Stimulated activated CD8-positive, alpha-beta memory T cell treated with anti-CD3 and anti-CD28 coated beads, Interleukin-4, amount 100 ng/mL, for 48 hours (primary cell): ENCODE measurements around the gene BTG4.

ENCODE experiments used
- DNase-seq: peaks from one replicate; pipeline ENCODE4 v3.0.0-alpha.2; 2020

The BTG4 gene

DNA sequence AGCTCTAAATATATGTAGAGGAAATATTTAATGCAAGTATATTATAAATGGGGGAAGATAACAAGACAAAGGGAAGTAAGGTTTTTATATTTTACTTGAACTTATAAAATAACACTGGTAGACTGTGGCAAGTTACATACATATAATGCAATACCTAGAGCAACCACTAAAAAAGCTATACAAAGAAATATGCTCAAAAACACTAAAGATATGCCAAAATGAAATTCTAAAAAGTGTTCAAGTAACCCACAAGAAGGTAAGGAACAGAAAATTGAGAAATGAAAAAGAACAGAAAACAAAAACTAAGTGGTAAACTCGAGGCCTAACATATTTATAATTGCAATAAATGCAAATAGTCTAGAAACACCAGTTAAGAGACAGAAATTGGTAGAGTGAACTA, 32.5 kb downstream of the BTG4 start:
- no peak for DNase-seq

DNA sequence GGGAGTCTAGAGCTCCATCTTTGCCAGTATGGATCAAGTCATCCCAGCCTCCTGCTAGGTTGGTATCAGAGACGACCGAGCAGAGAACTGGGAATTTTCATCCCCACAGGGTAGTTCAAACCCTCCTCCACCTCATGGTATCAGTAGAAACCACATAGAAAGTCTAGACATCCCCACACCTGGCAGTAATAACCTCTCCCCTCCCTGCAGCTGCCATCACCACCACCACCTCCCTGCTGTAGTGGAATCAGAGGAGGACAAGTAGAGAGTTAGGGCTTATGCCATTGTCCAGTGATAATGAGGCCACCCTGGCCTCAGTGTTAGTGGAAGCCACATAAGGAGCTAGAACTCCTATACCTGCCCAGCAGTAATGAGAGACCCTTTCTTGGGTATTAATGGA, 34.3 kb downstream of the BTG4 start:
- no peak for DNase-seq

DNA sequence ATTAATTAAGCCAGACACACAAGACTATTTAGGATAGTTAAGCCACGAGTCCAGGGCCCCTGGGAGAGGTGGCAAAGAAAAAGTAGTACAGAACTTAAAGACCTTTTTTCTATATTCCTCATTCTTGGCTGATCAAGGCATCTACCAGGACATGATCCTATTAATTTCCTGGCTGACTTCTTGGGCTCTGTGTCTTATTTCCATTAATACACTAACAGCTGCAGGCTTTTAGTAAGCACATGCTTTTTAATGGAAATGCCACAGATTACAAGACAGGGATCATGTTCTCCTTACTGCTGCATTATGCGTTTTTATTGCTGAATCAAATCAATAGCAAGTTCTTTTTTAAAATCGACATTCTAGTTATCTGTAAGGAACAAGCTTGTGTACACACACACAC, 35.2 kb downstream of the BTG4 start:
- no peak for DNase-seq

DNA sequence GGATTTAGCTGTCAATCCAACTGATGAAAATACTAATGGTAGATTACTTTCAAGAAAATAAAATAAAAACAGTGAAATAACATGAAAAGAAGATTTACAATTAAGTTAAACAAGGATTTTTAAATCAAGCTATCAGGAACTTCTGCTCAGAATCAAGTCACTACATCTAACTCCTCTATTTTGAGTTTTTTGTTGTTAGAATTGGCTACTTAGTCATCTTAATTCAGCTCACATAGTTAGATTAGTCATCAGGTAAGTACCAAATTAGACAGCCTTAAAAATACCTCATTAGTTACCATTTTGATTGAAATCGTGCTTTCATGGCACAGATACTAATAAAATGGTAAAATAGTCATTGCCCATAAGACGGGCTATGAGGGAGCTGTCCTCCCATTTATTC, 35.8 kb downstream of the BTG4 start:
- no peak for DNase-seq

DNA sequence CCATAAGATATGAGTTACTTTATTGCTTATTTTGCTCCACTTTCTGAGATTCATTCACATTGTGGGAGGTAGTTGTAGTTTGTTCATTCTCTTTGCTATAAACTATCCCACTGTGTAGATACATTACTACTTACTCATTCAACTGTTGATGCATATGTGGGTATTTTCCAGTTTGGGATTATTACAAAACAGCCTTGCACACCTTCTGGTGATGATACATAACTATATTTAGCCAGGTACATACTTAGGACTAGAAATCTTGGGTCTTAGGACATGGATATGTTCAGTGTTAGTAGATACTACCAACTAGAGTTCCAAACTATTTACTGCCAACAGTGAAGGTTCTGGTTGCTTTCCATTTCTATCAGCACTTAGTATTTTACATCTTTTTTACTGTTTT, 37.8 kb downstream of the BTG4 start:
- DNase-seq = no peak

DNA sequence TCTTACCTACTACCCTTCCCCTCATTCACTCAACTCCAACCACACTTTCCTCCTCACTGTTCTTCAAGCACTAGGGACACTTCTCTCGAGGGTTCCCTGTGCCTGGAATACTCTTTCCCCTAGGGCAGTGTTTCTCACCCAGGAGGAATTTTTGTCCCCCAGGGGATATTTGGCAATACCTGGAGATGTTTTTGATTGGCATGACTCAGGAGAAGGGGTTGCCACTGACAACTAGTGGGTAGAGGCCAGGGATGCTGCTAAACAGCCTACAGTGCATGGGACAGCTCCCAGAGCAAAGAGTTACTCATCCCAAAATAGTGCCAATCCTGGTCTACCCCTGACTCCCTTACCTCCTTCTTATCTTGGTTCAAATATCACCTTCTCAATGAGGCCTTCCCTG, 40.0 kb downstream of the BTG4 start:
- no peak for DNase-seq

DNA sequence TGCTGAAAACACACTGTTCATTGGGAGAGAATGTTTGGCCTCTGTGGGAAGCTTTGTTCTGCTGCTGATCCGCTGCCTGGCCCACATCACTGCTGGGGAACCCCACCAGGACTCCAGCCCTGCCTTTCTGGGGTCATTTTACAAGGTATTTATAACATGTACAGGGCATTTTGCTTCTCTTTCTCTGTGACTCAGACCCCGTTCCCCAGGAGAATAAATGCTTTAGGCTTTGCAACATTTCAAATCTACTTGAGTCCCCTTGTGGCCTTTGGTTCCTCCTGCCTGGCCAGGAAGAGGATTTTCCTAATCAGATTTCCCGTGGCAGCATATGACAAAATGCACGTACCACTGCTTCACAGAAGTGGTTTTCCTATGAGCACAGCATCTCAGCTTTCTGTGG, 43.0 kb downstream of the BTG4 start:
- DNase-seq = no peak

DNA sequence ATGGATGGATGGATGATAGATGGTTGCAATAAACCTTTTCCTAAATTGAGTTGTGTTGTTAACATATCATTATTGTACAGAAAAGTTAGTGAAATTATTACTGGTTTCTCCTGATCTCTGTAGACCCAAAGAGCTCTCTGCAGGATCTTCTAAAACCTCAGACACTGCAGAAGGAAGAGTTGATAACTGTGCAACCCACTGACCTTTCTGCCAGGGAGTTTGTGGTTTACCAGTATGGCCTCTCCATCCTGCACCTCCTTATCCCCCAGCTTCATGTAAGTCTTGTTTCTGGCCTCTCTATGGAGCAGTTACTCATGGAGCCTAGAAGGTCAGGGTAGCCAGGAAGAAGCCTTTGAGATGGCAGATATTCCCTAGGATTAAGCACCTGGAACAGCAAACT, 45.6 kb downstream of the BTG4 start:
- DNase-seq = no peak

DNA sequence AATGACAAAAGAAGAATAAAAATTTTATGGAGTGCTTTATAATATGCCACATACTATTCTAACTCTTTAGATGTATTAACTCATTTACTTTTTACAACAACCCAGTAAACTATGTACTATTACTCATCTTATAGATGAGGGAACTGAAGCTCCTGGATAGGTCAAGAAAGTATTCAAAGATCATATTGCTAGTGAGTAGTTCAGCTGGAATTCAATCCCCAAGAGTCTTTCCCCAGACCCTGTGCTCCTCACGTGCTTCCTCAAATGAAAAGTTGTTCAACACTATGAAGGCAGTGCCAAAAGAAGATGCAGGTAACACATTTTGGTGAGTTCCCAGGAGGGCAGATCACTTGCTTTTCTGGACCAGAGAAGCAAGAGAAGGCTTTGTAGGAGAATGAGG, 46.8 kb downstream of the BTG4 start:
- DNase-seq = no peak

DNA sequence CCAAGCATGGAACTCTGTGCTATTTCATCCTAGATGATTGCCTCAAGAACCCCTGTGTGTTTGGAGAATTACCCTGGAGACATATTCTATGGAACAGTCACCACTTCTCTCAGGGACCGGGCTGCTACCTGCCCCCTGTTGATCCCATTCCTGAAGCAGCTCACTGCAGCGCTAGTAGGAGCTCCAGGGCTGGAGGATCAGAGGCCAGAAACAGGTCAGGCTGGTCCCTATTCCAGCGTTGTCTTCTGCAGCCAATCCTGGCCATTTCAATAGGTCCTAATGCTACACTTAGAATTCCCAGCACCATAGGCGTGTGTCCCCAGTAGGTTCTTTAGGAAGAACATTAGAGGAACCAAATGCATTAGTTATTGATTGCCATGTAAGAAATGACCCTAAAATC, 48.9 kb downstream of the BTG4 start:
- DNase-seq = no peak

DNA sequence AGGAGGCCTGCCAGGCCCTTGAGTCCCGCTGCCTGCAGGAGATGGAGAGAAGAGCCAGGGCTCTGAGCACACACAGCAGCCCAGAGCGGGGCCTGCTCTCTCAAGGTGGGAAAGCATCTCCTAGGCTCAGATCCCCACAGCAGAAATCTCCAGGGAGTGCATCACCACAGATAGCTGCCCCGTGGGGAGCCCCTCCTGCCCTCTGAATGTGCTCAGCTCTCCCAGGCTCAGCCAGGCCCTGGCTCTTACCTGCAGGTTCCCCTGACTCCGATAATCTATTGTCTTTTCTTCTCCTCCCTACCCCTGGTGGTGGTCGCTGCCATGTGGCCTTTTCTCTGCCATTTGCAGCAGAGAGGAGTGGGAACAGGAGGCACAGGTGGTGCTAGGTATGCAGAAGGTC, 49.9 kb downstream of the BTG4 start:
- DNase-seq = no peak

DNA sequence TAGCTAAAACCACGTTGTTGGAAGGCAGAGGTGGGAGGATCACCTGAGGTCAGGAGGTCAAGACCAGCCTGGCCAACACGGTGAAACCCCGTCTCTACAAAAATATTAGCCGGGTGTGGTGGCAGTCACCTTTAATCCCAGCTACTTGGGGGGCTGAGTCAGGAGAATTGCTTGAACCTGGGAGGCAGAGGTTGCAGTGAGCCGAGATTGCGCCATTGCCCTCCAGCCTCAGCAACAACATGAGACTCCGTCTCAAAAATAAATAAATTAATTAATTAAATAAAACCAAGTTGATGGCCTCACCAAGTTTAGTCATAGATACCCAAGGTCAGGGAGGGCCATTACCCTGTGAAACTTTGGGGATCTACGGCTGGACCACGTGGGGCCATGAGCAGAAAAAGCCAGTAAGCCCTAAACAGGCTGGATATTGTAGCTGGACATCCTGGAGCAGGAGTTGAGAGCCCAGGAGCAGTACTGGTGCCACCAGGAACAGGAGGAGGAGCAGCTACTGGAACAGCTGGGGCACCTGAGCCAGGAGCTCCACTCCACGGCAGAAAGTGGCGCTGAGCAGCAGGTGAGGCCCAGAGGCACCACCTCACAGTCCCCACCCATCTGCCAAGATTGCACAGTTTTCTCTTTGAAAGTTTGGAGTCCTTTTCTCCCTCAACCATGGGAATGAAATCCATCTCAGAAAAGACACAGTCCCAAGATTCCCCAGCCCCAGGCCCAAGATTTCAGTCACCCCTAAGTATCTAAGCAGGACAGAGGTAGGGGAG, 50.5 kb downstream of the BTG4 start:
- DNase-seq = no peak

DNA sequence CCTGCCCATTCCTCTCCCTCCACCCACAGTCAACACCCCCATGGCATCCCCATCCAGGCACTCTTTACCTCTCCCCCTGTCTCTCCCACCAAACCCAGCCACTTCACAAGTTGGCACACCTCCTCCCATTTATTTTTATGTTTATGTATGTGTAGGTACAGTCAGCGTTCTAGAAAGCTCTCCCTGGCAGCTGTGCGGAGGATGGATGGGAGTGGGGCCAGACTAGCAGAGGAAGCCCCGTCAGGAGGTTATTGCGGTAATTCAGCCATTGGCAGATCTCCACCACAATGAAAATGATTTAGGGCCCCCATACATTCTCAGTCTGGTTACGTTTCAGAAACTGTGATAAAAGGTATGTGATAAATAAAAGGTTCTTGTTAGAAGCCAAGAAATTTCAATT, 51.3 kb downstream of the BTG4 start:
- DNase-seq = no peak

DNA sequence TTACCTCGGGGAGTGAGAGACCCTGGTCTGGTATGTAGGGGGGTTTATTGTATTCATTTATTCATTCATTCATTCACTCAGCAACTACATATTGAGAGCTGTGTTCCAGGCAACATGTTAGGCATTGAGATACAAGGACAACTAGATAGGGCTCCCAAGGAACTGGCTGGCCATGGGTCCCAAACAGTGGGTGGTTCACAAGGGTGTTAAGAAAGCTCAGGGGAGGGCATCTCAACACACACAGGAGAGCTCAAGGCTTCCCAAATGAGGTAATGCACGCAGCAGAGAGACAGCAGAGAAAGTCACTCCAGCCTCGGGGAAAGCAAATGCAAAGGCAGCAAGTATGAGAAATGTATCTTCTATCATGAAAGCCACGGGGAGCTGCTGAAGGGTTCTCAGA, 51.8 kb downstream of the BTG4 start:
- no peak for DNase-seq

DNA sequence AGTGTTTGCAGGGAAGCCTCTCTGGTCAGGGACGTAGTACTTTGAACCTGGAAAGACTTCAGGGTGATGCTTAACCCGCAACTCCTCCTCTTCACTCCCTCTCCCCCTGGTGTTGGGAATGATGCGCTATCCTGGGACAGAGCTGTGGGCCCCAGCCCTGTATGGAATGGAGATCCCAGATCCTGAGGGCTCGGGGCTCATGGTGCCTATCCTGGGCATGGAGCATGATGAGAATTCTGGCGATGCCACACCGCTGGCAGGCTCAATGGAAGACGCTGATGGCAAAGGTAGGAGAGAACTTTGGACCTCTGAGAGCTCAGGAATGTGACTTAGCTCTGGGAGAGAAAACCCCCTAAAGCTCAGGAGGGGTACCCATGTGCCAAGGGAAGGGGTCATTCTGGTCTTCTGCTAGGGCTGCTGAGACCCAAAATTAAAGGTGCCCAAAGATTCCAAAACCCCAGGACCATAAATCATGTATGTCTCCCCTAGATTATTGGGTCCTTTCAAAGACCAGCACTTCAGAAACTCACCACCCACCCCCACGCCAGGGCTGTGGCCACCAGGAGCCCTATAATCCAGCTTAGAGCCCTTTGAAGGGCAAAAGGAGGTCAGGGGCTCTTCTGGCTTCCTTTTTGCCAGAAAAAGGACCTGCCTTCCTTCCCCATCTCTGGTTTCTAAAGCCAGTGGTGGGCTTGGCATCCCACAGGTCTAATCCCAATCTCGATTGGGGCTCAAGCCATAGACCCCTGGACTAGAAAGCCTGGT, 52.5 kb downstream of the BTG4 start:
- no peak for DNase-seq

DNA sequence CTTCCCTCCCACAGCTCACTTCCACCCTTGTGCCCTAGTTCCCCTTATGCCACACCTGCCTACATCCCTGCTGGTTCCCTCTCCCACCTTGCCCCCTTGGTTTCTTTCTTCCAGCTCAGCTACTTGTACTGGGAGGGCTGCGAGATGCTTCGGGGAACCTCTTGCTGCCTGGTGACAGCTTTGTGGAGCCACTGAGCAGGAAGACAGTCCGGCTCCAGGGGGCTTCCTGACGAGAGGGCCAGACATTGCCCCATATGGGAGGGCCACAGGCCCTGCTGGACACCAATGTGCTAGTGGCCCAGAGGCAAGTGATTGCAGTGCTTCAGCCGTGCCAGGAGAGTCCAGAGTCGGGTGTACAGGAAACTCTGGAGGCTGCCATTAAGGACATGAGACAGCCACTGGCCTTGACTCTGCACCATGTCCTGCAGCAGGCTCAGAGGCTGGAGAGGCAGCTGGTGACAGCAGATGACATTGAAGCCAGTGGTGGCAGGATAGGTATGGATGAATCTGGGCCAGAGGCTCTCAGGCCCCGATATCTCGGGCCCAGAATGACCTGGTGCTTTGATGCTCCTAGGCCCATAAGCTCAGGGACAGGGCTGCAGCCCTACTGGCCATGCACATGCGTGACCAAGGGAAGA, 54.3 kb downstream of the BTG4 start:
- no peak for DNase-seq

DNA sequence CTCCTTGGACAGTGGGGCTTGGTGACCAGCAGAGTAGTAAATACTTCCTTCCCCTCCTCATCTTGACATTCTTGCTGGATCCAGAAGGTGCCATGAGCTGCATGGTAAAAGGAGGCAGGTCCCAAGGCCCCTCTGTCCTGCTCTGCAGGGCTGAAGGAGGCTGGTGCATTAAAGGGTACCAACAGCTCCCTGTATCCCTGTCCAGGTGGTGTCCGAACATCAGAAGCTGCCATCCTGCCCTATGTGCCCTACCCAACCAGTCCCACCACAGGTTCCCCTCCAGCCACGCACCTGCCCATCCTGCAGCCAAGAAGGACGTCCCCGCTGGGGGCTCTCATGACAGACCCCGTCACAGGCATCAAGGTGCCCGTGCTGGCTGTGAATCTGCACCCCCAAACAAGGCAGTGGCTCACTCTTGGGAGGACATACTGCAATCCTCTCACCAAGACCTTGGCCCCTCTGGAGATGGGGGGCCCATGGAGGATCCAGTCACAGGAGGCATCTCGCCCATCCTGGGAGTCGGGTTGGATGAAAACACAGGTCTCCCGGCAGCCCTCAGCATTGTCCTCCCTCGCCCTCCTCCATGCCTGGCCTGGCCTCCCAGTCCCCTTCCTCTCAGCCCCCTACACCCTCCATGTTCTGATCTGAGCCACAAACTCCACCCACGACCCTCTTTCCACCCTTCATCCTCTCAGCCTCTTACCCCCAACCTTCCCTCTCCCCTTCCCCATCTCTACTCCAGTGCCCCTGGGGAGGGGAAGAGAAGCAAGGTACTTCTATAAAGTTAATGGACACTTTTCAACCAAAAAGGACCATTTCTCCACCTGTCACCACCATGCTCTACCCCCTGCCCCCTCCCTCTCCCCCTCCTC, 55.1 kb downstream of the BTG4 start:
- no peak for DNase-seq

DNA sequence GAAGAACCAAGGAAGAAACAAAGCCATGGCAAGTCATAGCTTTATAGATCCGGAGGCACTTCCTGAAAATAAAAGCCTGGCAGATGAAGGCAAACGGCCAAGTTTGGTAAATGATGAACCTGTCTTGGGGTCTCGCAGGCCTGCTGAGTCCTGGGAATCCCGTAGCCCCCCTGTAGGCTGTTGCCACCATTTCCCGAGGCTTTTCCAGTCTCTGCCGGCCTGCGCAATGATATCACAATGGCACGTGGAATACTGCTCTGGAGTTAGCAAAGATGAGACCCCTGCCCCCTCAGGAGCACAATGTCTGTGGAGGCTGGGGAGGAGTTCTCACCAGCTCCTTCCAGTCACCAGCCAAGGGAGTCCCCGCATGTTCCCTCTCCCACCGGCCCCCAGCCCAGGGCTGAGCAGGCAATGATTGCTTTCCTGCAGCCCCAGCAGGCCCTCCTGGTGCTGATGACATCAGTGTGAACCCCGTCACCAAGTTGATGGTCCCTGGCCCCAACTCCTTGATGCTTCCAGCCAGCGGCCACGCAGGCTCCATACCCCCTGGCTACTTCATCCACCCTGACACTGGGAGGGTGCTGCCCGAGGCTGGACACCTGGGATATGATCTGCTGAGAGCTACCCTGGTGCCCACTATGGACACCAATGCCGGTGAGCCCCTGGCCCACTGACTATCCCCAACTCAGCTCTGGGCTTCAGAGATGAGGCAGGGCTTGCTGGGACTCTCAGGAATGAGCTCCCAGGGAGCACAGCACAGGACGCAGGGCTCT, 55.9 kb downstream of the BTG4 start:
- DNase-seq = no peak

DNA sequence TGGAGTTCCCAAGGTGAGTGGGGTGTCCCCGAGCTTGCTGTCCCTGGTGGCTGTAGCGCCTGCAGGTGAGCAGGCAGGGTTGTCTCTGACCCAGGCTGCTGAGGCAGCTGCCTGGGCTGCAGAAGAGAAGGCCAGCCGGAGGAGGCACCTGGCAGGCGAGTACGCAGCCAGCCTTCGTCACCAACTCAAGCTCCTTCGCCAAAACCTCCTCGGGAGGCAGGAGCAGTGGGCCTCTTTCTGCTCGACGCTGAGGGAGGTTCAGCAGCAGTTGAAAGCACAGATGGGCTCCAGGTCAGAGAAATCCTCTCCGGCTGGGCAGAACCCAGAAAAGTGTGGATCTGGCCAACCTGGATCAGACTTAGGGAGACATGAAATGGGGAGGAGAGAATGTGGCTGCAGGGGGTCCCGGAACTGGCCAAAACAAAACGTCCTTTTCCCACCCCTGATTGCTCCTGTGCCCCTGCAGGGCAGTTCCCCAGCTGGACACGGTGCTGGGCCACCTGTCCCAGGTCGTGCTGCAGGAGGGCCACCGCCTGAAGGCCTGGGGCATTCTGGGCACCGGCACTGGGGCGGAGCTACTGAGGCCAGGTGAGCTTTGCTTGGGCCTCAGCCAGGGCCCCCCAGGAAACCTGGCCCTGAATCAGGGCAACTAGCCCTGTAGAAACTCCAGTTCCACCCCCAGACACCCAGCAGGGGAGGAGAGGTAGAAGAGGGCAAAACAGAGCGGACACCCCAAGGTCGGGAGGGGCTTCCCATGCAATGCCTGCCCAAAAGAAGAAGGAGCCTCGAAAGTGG, 56.7 kb downstream of the BTG4 start:
- DNase-seq = no peak

DNA sequence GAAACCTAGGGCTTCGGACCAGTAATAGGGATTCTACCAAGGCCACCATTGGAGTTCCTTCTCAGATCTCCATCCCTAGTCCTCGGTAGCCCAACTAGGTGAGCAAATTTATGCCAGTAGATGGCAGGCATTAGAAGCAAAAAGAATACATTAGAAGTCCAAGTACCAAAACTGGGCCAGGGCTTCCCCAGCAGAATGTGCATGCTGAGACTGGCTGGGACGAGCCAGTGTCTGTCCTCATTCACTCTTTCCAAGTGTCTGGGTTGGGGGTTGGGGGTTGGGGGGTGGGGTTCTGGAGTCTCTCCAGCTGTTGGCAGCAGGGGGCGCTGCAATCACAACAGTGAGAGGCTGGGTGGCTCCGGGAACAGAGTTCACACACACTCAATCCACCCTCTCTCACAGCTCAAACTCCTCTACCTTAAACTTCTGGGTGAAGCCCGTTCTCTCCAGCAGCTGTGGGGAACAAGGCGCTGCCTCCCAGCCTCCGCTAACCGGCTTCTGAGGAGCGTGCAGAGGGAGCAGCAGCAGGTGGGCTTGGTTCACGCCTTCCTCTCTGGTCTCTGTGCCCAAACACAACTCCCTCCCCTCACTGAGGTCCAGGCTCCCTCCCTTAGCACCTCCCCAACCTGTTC, 57.5 kb downstream of the BTG4 start:
- peak; percentile 84 for DNase-seq
